NB4 (cell line): ENCODE data around the gene FTH1.

Experiments
- DNase-seq: peaks from one replicate; pipeline ENCODE4 v3.0.0; 2010; ENCODE audit warnings: low read depth
- H3K4me3 ChIP-seq: one replicate; pipeline ENCODE4 v1.5.1; 2011; ENCODE audit warnings: mild to moderate bottlenecking, low read depth, low read length, moderate library complexity
- MYC ChIP-seq: IDR thresholded peaks from 2 replicates; pipeline ENCODE4 v1.6.1; 2011; ENCODE audit warnings: low read depth, low read length
- POLR2A ChIP-seq: IDR thresholded peaks from 2 replicates; pipeline ENCODE4 v1.6.1; 2011; ENCODE audit warnings: mild to moderate bottlenecking; ENCODE audit not compliant: insufficient read length; ENCODE audit errors: extremely low read depth
- TF ChIP-seq, protein P1 (sequence below): IDR thresholded peaks from 2 replicates; pipeline ENCODE4 v1.6.1; 2011; ENCODE audit warnings: low read depth, low read length
- TF ChIP-seq, protein P2 (sequence below): IDR thresholded peaks from one replicate; pipeline ENCODE4 v1.5.1; 2012; ENCODE audit warnings: low read depth, low read length

The FTH1 gene

DNA sequence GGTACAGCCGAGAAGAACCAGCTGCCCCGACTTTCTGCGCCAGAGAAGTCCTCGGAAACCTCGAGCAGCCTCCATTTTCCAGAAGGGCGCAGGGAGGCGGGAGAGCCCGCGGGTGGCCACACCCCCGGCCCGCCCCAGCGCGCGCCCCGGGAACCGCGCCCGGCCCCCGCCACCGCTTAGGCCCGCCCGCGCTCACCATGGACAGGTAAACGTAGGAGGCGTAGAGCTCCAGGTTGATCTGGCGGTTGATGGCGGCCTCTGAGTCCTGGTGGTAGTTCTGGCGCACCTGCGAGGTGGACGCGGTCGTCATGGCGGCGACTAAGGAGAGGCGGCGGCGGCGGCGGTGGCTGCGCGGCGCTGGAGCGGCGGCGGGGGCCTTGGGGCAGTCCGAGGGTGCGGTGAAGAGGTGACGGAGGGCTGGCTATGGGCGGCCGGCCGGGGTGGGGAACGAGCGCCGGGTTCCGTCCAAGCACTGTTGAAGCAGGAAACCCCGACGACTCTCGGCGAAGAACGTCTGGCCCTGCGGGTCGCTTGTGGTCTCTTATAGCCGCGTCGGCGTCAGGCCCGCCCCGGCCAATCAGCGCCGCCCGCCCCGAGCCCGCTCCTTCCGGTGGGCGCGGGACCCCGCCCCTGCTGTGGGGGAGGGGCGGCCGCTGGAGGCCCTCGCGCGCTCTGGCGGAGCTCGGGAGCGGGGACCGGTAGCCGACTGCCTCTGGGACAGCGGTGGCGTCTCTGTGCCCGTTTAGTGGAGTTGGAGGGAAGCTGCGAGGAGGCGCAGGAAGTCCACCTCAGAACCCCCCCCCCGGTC lies at the start of gene FTH1:
Gene FTH1, minus strand, starts transcription at position 519 of the 808 bp plus-strand sequence. Its CDS starts 209 bp downstream, at position 310.
- DNase-seq: peak; percentile 95
- H3K4me3 ChIP-seq: peak within 1 kb of the TSS; percentile 95
- TF ChIP-seq MYC: peak; percentile 88
- TF ChIP-seq POLR2A: peak; percentile 81
- TF ChIP-seq, protein P1, sequence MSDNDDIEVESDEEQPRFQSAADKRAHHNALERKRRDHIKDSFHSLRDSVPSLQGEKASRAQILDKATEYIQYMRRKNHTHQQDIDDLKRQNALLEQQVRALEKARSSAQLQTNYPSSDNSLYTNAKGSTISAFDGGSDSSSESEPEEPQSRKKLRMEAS: 0 out of 2 replicates have a peak, but pooled peaks have one; percentile 54
- TF ChIP-seq, protein P2, sequence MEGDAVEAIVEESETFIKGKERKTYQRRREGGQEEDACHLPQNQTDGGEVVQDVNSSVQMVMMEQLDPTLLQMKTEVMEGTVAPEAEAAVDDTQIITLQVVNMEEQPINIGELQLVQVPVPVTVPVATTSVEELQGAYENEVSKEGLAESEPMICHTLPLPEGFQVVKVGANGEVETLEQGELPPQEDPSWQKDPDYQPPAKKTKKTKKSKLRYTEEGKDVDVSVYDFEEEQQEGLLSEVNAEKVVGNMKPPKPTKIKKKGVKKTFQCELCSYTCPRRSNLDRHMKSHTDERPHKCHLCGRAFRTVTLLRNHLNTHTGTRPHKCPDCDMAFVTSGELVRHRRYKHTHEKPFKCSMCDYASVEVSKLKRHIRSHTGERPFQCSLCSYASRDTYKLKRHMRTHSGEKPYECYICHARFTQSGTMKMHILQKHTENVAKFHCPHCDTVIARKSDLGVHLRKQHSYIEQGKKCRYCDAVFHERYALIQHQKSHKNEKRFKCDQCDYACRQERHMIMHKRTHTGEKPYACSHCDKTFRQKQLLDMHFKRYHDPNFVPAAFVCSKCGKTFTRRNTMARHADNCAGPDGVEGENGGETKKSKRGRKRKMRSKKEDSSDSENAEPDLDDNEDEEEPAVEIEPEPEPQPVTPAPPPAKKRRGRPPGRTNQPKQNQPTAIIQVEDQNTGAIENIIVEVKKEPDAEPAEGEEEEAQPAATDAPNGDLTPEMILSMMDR: no peak

DNA sequence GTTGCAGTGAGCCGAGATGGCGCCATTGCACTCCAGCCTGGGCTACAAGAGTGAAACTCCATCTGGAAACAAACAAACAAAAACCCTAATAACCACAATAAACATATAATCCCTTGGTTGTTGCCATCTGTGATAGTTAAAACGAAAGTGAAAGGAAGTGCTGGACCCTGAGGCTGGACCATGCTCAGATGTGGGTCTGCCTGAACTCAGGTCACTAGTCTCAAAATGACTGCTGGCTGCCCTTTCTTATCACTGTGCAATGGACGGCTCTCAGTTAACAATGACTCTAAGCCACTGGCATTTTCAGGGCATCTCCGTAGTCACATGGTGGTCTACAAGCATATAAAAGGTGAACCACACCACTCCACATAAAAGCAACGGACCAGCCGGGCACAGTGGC lies 48.2 kb upstream of the FTH1 start:
- no peak for TF ChIP-seq POLR2A
- no peak for DNase-seq
- no peak overlapping the region for H3K4me3 ChIP-seq

DNA sequence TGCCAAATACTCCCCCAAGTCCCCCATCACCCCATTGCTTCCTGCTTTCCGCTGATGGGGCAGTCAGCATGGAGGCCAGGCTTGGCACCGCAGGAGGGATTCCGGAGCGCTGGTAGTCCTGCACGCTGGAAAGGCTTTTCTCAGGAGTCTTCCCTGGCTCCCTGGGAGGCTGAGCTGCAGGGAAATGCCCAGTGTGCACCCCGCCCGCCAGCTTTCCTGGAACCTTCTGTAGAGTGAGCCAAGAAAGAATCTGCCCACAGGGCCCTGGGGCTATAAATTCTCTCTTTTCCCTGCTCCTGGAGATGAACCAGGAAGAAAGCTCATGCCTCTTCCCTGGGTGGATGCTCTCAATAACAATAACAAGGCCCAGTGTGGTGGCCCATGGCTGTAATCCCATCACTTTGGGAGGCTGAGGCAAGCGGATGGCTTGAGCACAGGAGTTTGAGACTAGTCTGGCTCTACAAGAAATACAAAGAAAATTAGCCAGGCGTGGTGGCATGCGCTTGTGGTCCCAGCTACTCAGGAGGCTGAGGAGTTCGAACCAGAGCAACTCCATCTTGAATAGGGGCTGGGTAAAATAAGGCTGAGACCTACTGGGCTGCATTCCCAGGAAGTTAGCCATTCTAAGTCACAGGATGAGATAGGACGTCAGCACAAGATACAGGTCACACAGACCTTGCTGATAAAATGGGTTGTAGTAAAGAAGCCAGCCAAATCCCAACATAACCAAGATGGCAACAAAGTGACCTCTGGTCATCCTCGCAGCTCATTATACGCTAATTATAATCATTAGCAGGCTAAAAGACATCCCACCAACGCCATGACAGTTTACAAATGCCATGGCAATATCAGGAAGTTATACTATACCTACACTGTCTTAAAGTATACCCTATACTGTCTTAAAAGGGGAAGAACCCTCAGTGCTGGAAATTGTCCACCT lies 46.4 kb upstream of the FTH1 start:
- no peak for DNase-seq
- TF ChIP-seq MYC: no peak
- TF ChIP-seq, protein P1: no peak
- TF ChIP-seq, protein P2: no peak
- TF ChIP-seq POLR2A: no peak
- no peak overlapping the region for H3K4me3 ChIP-seq

DNA sequence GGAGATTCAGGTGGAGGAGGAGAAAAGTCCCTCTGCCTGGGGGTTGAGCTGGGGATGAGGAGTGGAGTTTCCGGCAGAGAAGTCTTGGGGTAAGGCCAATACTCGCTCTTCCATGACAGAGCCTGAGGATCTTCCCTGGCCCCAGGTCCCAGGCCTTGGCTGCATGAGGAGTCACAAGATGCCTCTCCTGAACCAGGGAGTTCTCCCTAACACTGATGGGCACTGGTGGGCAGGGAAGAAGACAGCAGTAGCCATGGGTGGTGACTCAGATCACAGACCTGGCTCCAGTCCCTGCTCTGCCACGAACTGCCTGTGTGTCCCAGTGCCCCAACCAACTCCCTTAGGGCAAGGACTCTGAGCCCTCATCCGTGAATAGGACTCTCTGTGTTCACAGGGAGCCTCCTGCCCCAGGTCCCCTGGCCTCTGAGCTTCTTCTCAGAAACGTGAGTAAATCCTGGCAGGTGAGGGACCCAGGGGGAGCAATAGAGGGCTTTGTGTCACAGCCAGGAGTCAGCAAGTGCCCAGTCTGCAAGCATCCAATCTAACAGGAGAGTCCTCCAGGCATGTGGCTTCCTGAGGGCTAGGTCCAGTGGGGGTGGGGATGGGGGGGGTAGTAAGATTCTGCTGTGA lies 45.5 kb upstream of the FTH1 start:
- DNase-seq: no peak
- TF ChIP-seq, protein P1: no peak
- TF ChIP-seq, protein P2: no peak
- TF ChIP-seq POLR2A: no peak
- no peak overlapping the region for H3K4me3 ChIP-seq

DNA sequence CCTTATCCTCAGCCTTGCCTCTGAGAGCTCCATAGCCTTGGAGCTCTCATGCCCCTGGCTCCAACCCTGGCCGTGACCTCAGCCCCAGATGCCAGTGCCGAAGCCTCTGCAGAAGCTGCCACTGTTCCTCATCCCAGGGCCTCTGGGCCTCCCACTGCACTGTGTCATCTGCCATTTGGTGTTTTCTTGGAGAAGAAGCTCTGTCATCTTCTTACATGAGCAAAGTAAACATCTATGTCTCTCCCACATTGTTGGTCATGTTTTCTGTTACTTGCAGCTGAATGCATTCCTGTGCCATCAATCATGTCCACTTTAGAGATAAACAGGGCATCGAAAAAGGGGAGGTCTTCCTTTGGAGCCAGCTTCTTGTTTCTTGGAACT lies 45.0 kb upstream of the FTH1 start:
- DNase-seq: no peak
- TF ChIP-seq, protein P1: no peak
- TF ChIP-seq MYC: no peak
- TF ChIP-seq, protein P2: no peak
- TF ChIP-seq POLR2A: no peak
- no peak overlapping the region for H3K4me3 ChIP-seq
